DOHH2 (cell line): Measurements from ENCODE around the gene ABHD10.

Source experiments
- H3F3A ChIP-seq: fragments of 200-600 bp; sonication (generic), shearing (Covaris generic); 2 replicates; pipeline ENCODE4 v1.6.0; 2016; ENCODE audit warnings: antibody characterized with exemption, mild to moderate bottlenecking; ENCODE audit not compliant: control insufficient read depth, insufficient read depth
- H3K27ac ChIP-seq: fragments of 200-600 bp; sonication (generic); 2 replicates; pipeline ENCODE4 v1.5.1; 2014; ENCODE audit warnings: low read depth, mild to moderate bottlenecking, low read length, moderate library complexity
- H3K27me3 ChIP-seq: fragments of 200-600 bp; sonication (generic); 2 replicates; pipeline ENCODE4 v1.6.1; 2014; ENCODE audit warnings: mild to moderate bottlenecking, low read length, mixed read lengths; ENCODE audit not compliant: control insufficient read depth
- H3K36me3 ChIP-seq: fragments of 200-600 bp; sonication (generic); 2 replicates; pipeline ENCODE4 v1.6.1; 2014; ENCODE audit warnings: mild to moderate bottlenecking, low read length, moderate library complexity, mixed read lengths; ENCODE audit not compliant: control insufficient read depth
- H3K4me1 ChIP-seq: fragments of 200-600 bp; sonication (generic); 2 replicates; pipeline ENCODE4 v1.6.1; 2014; ENCODE audit warnings: mild to moderate bottlenecking, low read length, mixed read lengths; ENCODE audit not compliant: control insufficient read depth
- H3K4me2 ChIP-seq: fragments of 200-600 bp; sonication (generic); 2 replicates; pipeline ENCODE4 v1.6.0; 2014; ENCODE audit warnings: mild to moderate bottlenecking, low read length, moderate library complexity
- H3K4me3 ChIP-seq: fragments of 200-600 bp; sonication (generic); 2 replicates; pipeline ENCODE4 v1.5.1; 2014; ENCODE audit warnings: mild to moderate bottlenecking, low read length, mixed read lengths
- H3K79me2 ChIP-seq: fragments of 200-600 bp; sonication (generic); 2 replicates; pipeline ENCODE4 v1.6.1; 2014; ENCODE audit warnings: mild to moderate bottlenecking, low read length, mixed read lengths; ENCODE audit not compliant: control insufficient read depth
- H3K9me2 ChIP-seq: fragments of 200-600 bp; sonication (generic); replicated peaks from 2 replicates; pipeline ENCODE4 v1.6.1; 2014; ENCODE audit warnings: mild to moderate bottlenecking, low read length, mixed read lengths; ENCODE audit not compliant: control insufficient read depth
- H3K9me3 ChIP-seq: fragments of 200-600 bp; sonication (generic); 2 replicates; pipeline ENCODE4 v1.6.1; 2014; ENCODE audit warnings: antibody characterized with exemption, low read length, mixed read lengths; ENCODE audit not compliant: control insufficient read depth, insufficient read depth
- H4K20me1 ChIP-seq: fragments of 200-600 bp; sonication (generic); 2 replicates; pipeline ENCODE4 v1.6.0; 2014; ENCODE audit warnings: low read depth, mild to moderate bottlenecking, antibody characterized with exemption, low read length, moderate library complexity; ENCODE audit not compliant: control insufficient read depth, insufficient read depth
- CTCF ChIP-seq: fragments of 200-600 bp; sonication (generic); IDR thresholded peaks from one replicate; pipeline ENCODE4 v1.5.1; 2014; ENCODE audit warnings: antibody characterized with exemption, mild to moderate bottlenecking, low read depth, low read length; ENCODE audit not compliant: poor library complexity, severe bottlenecking
- EZH2phosphoT487 ChIP-seq: fragments of 200-600 bp; sonication (generic); IDR thresholded peaks from 2 replicates; pipeline ENCODE4 v1.6.1; 2017; ENCODE audit warnings: borderline replicate concordance, mild to moderate bottlenecking, antibody characterized with exemption, low read length, moderate library complexity, mixed read lengths

Gene ABHD10

GRCh38 chr3:111976254-111976653 is 2.6 kb upstream of the ABHD10 start:
- no peak overlapping the region for H3K4me2 ChIP-seq
- no peaks in the 10 kb centered on the region for H4K20me1 ChIP-seq
- TF ChIP-seq CTCF = no peak
- H3F3A ChIP-seq = no peaks in the 10 kb centered on the region
- H3K79me2 ChIP-seq = peaks cover 24% of the 10 kb centered on the region
- H3K4me1 ChIP-seq = peaks cover 23% of the 10 kb centered on the region
- H3K27me3 ChIP-seq = peaks cover 24% of the 10 kb centered on the region
- no peak overlapping the region for H3K4me3 ChIP-seq
- peaks cover 10% of the 10 kb centered on the region for H3K36me3 ChIP-seq
- H3K27ac ChIP-seq = no peak overlapping the region
- H3K9me3 ChIP-seq = no peaks in the 10 kb centered on the region
- H3K9me2 ChIP-seq = no peaks in the 10 kb centered on the region

GRCh38 chr3:111979434-111980038 is 710 bp downstream of the ABHD10 start:
- Histone ChIP-seq H3K4me2 (peak overlapping the region; percentile 89), H3K9me3 (no peaks in the 10 kb centered on the region), H3K36me3 (peaks cover 35% of the 10 kb centered on the region), H3F3A (no peaks in the 10 kb centered on the region), H3K4me1 (peaks cover 31% of the 10 kb centered on the region), H3K4me3 (peak overlapping the region; percentile 93), H3K27me3 (peaks cover 10% of the 10 kb centered on the region), H4K20me1 (no peaks in the 10 kb centered on the region; the same call in 1 of the 2 replicates), H3K27ac (peak overlapping the region; percentile 51), H3K9me2 (no peaks in the 10 kb centered on the region), H3K79me2 (peaks cover 52% of the 10 kb centered on the region)
- TF ChIP-seq EZH2phosphoT487 (no peak), CTCF (no peak)

- Histone ChIP-seq H4K20me1 (no peaks in the 10 kb centered on the region; the same call in 1 of the 2 replicates), H3K9me3 (no peaks in the 10 kb centered on the region), H3K27me3 (peaks cover 6% of the 10 kb centered on the region; the same call in 1 of the 2 replicates), H3K36me3 (peaks cover 35% of the 10 kb centered on the region), H3K27ac (no peak overlapping the region), H3F3A (no peaks in the 10 kb centered on the region), H3K4me2 (peak overlapping the region; percentile 89), H3K4me3 (peak overlapping the region; percentile 93), H3K79me2 (peaks cover 54% of the 10 kb centered on the region), H3K4me1 (peaks cover 31% of the 10 kb centered on the region), H3K9me2 (no peaks in the 10 kb centered on the region)
- TF ChIP-seq CTCF = no peak
- no peak for TF ChIP-seq EZH2phosphoT487
These were observed 2.1 kb downstream of the ABHD10 start for GRCh38 chr3:111980716-111981456.
